Transverse colon (tissue), 4 donors: ENCODE data around the gene OARD1. TPM values are rescaled to one million over a fixed set of nuclear protein-coding genes. Genes with fewer than 3 reads are reported as not detected.

ENCODE experiments used
- DNase-seq: peaks from one replicate; pipeline ENCODE4 v3.0.0-alpha.2; 2019
- H3K27ac ChIP-seq, 4 donors: fragments of 200-600 bp; sonication (generic); 2 replicates each; pipeline ENCODE4 v1.5.1; 2016 to 2018; ENCODE audit warnings: inconsistent platforms in 4 of 4
- H3K27me3 ChIP-seq: fragments of 200-600 bp; sonication (generic); 2 replicates; pipeline ENCODE4 v1.5.1; 2017; ENCODE audit warnings: inconsistent platforms
- H3K36me3 ChIP-seq, 4 donors: fragments of 200-600 bp; sonication (generic); 2 replicates each; pipeline ENCODE4 v1.5.1; 2017 to 2019; ENCODE audit warnings: inconsistent platforms in 4 of 4
- H3K4me1 ChIP-seq, 4 donors: fragments of 200-600 bp; sonication (generic); 2 replicates each; pipeline ENCODE4 v1.5.1; 2017 to 2020; ENCODE audit warnings: inconsistent platforms in 4 of 4
- H3K4me3 ChIP-seq, 4 donors: fragments of 200-600 bp; sonication (generic); 1 replicate in 1 of 4; 2 replicates in 3 of 4; pipeline versions ENCODE4 v1.5.1 to v1.6.1; 2017 to 2019; ENCODE audit warnings: inconsistent platforms in 4 of 4
- H3K9me3 ChIP-seq, 2 donors: fragments of 200-600 bp; sonication (generic); 2 replicates each; pipeline ENCODE4 v1.5.1; 2017 to 2019; ENCODE audit warnings: inconsistent platforms in 2 of 2
- EP300 ChIP-seq: sonication (generic); formaldehyde crosslinking; IDR thresholded peaks from one replicate; pipeline ENCODE4 v1.6.1; 2017; ENCODE audit warnings: antibody characterized with exemption, low read depth
- POLR2A ChIP-seq: fragments of 450-650 bp; IDR thresholded peaks from one replicate; pipeline ENCODE4 v1.6.1; 2016; ENCODE audit warnings: antibody characterized with exemption, mild to moderate bottlenecking, moderate library complexity
- POLR2AphosphoS5 ChIP-seq, 3 donors: sonication (generic); formaldehyde crosslinking; IDR thresholded peaks; one replicate each; pipeline ENCODE4 v1.6.1; 2016; ENCODE audit warnings: antibody characterized with exemption in 3 of 3
- WGBS, 2 donors: methylation state at CpG; one replicate each; pipeline ENCODE4 v1.1.5; 2018; ENCODE audit warnings: low coverage in 1 of 2; 5-methylcytosine and 5-hydroxymethylcytosine counted together
- in situ Hi-C, 4 donors: fragments of 200-750 bp; cut with MboI; loops; one replicate each; pipeline versions ENCODE4 v1.15.0 to v1.15.1; 2017; ENCODE audit warnings: low sequenced_read_pairs in 3 of 4, low pct_ligation_motif_present in 1 of 4, low pct_unique_long_range_greater_than_20kb in 1 of 4
- intact Hi-C: fragments of 100-400 bp; cut with DNase I; formaldehyde crosslinking; loops from one replicate; pipeline ENCODE4 v1.15.1; 2023; ENCODE audit warnings: low total_unique reads
- total RNA-seq, 4 donors: library from RNA; depleted of rRNA; stranded (reverse); fragments of >200 nt; gene quantifications; one replicate each; pipeline ENCODE4 v1.1.0, GENCODE V29; 2016
- TF ChIP-seq, protein P1 (sequence below), 5 experiments: fragments of 200-600 bp in 3 of 5; fragments of 450-650 bp in 2 of 5; sonication (generic) in 3 of 5; IDR thresholded peaks; 1 replicate in 2 of 5; 2 replicates in 3 of 5; pipeline ENCODE4 v1.5.1; 2016 to 2017; ENCODE audit warnings: antibody characterized with exemption in 5 of 5, inconsistent platforms in 3 of 5, mild to moderate bottlenecking in 2 of 5, moderate library complexity in 1 of 5

OARD1 gene
- total RNA-seq, 4 donors from 2014 or later = 1.4 to 27.6 (median 13.7) TPM

DNA sequence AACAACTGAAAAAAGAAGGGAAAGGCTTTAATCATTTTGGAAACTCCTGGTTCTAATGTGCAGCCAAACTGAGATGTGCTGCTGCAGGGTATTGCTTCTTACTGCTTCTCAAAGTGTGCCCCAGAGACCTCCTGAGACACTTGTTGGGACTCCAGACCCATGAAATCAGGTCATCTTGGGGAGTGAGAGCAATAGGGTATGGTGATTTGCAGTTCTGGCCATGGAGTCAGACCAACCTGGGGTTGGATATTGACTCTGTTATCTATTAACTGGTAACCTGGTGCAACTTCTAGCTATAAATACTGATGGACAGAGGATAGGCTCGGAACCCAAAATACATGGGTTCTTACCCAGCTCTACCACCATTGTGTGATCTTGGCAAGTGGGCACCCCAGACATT is 26.1 kb downstream of the OARD1 start:
- H3K27ac ChIP-seq = no peak overlapping the region
- DNase-seq = no peak
- no peak overlapping the region for H3K4me3 ChIP-seq
- no peaks in the 10 kb centered on the region for H3K36me3 ChIP-seq
- peaks cover 0 to 2% (median under 1%) of the 10 kb centered on the region in 4 donors for H3K4me1 ChIP-seq
- no peaks in the 10 kb centered on the region for H3K9me3 ChIP-seq
- TF ChIP-seq EP300 = no peak
- TF ChIP-seq POLR2AphosphoS5 (IDR thresholded peaks at IDR 0.05) = no peak
- TF ChIP-seq POLR2A = no peak
- TF ChIP-seq, protein P1, sequence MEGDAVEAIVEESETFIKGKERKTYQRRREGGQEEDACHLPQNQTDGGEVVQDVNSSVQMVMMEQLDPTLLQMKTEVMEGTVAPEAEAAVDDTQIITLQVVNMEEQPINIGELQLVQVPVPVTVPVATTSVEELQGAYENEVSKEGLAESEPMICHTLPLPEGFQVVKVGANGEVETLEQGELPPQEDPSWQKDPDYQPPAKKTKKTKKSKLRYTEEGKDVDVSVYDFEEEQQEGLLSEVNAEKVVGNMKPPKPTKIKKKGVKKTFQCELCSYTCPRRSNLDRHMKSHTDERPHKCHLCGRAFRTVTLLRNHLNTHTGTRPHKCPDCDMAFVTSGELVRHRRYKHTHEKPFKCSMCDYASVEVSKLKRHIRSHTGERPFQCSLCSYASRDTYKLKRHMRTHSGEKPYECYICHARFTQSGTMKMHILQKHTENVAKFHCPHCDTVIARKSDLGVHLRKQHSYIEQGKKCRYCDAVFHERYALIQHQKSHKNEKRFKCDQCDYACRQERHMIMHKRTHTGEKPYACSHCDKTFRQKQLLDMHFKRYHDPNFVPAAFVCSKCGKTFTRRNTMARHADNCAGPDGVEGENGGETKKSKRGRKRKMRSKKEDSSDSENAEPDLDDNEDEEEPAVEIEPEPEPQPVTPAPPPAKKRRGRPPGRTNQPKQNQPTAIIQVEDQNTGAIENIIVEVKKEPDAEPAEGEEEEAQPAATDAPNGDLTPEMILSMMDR (IDR thresholded peaks at IDR 0.05) = no peak
- in situ Hi-C loops = loop anchor here in 2 of 4 donors (25.0 kb wide), 2 partner anchors 1059 to 1684 kb away; no protein-coding TSS in a partner anchor
- WGBS, 2 donors = 100% methylated on average over 1 of the region's 1 CpG; no CpG with 5 or more reads in 1 of the 2 donors
- no peaks in the 10 kb centered on the region for H3K27me3 ChIP-seq
- intact Hi-C loops = no loop called here

DNA sequence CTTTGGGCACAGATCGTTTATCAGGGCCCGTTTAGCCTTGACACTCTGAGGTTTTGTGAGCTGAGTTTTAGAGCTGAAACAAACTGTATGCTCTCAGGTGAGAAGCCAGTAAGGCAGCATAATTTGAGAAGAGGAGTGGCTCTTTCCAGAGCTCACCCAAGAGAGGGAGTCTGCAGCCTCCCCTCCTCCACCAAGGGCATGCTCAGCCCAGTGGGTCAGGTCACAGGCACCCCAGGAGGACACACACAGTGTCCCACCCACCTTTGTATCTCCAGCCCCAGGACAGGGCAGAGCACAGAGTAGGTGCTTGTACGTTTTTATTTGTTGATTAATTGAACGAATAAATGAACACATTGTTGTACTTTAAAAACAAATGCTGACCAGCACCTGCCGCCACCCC is 26.5 kb downstream of the OARD1 start:
- in situ Hi-C loops (loop anchor here in 2 of 4 donors (25.0 kb wide), 2 partner anchors 1058 to 1683 kb away; no protein-coding TSS in a partner anchor), intact Hi-C loops (no loop called here)
- Histone ChIP-seq H3K27me3 (no peaks in the 10 kb centered on the region), H3K36me3 (no peaks in the 10 kb centered on the region), H3K9me3 (no peaks in the 10 kb centered on the region), H3K27ac (no peak overlapping the region), H3K4me1 (peaks cover 0 to 6% (median 2%) of the 10 kb centered on the region in 4 donors), H3K4me3 (no peak overlapping the region)
- TF ChIP-seq POLR2A (no peak), POLR2AphosphoS5 (IDR thresholded peaks at IDR 0.05) (no peak), EP300 (no peak)
- TF ChIP-seq, protein P1 (IDR thresholded peaks at IDR 0.05) = no peak
- DNase-seq = no peak
- 72 to 80% methylated on average over 2 to 5 of the region's 5 CpGs for WGBS, 2 donors

DNA sequence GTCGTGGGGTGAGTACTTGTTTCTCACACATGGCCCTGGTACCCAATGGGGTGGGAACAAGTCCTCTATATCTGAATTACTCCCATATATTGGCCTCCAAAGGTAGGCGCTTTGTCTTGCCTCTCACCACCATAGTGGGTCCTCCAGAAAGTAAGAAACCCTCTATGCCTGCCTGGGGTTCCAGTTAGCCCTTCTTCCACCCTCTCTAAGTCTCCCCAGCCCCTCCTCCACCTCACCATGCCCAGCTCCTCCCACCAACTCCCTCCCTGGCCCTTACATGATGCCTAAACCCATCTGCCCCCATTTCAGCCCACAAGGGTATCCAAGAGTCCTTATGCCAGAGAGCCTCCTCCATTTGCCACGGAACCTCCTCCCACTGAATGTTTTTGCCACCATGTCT is 29.0 kb downstream of the OARD1 start:
- Histone ChIP-seq H3K27ac (no peak overlapping the region), H3K4me3 (no peak overlapping the region), H3K27me3 (no peaks in the 10 kb centered on the region), H3K9me3 (no peaks in the 10 kb centered on the region), H3K36me3 (no peaks in the 10 kb centered on the region), H3K4me1 (peaks cover 0 to 20% (median 6%) of the 10 kb centered on the region in 4 donors)
- in situ Hi-C loops = loop anchor here in 2 of 4 donors (25.0 kb wide), 2 partner anchors 1056 to 1681 kb away; no protein-coding TSS in a partner anchor
- TF ChIP-seq POLR2A (no peak), EP300 (no peak)
- TF ChIP-seq, protein P1 (IDR thresholded peaks at IDR 0.05) = no peak
- DNase-seq = no peak
- 98% methylated on average over 3 of the region's 3 CpGs; no CpG with 5 or more reads in 1 of the 2 donors for WGBS, 2 donors
- intact Hi-C loops = no loop called here

DNA sequence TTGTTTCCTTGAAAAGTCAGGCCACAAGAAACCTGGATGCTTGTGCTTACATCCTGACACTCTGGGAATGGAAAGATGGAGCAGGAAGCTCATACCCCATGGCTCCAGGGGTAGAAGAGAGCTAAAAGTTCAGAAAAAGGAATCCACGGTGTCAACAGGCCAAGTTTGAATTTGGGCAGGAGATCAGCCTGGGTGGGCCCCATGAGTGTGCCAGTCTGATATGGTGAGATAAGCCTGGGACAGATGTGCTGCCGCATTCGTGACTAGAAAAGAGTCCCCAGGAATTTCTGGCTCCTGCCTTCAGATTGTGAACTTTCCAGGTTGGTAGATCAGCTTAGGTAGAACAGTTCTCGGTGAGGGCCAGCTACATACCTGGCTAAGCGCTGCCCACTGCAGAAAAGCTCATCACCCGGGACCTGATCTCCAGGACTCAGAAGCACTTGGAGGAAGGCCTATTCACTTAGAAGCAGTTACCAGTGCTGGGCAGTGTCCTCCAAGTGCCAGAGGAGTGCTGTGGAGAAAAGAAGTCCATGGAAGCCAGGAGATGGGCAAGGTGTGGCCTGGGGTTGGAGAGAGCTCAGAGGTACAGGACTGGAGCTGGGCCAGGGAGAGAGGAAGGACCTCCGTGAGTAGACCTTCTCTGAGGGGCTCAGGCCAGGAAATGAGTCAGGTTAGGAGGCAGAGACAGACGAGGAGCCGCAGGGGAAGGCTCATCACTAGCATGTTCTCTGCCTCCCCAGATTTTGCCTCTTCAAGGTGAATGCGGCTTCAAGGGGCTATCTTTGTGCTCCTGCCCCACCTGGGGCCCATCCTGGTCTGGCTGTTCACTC is 29.7 kb downstream of the OARD1 start, which contains the start of gene TSPO2:
TSPO2 (plus strand) TSS at position 242 of the 830 bp plus-strand sequence; CDS start at position 761, 519 bp downstream.
- DNase-seq = no peak
- H3K4me3 ChIP-seq = no peak within 1 kb of the TSS
- peaks cover 0 to 20% (median 6%) of the 10 kb centered on the region in 4 donors for H3K4me1 ChIP-seq
- H3K27ac ChIP-seq = no peak within 1 kb of the TSS
- intact Hi-C loops = no loop called here
- no peaks in the 10 kb centered on the region for H3K9me3 ChIP-seq
- no peaks in the 10 kb centered on the region for H3K27me3 ChIP-seq
- WGBS, 2 donors = 75 to 90% methylated on average over 4 to 10 of the region's 10 CpGs
- TF ChIP-seq, protein P1 (IDR thresholded peaks at IDR 0.05) = no peak
- no peak for TF ChIP-seq POLR2AphosphoS5 (IDR thresholded peaks at IDR 0.05)
- TF ChIP-seq EP300 = no peak
- TF ChIP-seq POLR2A = no peak
- in situ Hi-C loops = loop anchor here in 2 of 4 donors (25.0 kb wide), 2 partner anchors 1055 to 1680 kb away; no protein-coding TSS in a partner anchor
- no peaks in the 10 kb centered on the region for H3K36me3 ChIP-seq
